HEK293 (cell line): ENCODE results near the gene RNF215.

Experiments
- BCL11B ChIP-seq: fragments of 450-650 bp; formaldehyde crosslinking; IDR thresholded peaks from 2 replicates; pipeline ENCODE4 v1.5.1; 2016; ENCODE audit warnings: low read depth, missing biosample characterization, missing genetic modification characterization
- FEZF1 ChIP-seq: fragments of 450-650 bp; formaldehyde crosslinking; IDR thresholded peaks from 2 replicates; pipeline ENCODE4 v1.5.1; 2016; ENCODE audit warnings: missing biosample characterization, missing genetic modification characterization
- GLIS1 ChIP-seq: fragments of 450-650 bp; formaldehyde crosslinking; IDR thresholded peaks from 2 replicates; pipeline ENCODE4 v1.5.1; 2016; ENCODE audit warnings: missing biosample characterization, missing genetic modification characterization
- HOXC10 ChIP-seq: sonication (generic); formaldehyde crosslinking; IDR thresholded peaks from 2 replicates; pipeline ENCODE4 v1.8.1; 2023; ENCODE audit warnings: mild to moderate bottlenecking, missing genetic modification reagents
- MYNN ChIP-seq: fragments of 450-650 bp; formaldehyde crosslinking; IDR thresholded peaks from 2 replicates; pipeline ENCODE4 v1.5.1; 2016; ENCODE audit warnings: missing biosample characterization, missing genetic modification characterization, borderline replicate concordance
- PBX3 ChIP-seq: sonication (generic); formaldehyde crosslinking; IDR thresholded peaks from 2 replicates; pipeline ENCODE4 v1.8.1; 2022; ENCODE audit warnings: mild to moderate bottlenecking, moderate library complexity, missing genetic modification reagents
- SALL2 ChIP-seq: fragments of 450-650 bp; formaldehyde crosslinking; IDR thresholded peaks from 2 replicates; pipeline ENCODE4 v1.5.0; 2017; ENCODE audit warnings: missing biosample characterization, mild to moderate bottlenecking, missing genetic modification characterization, borderline replicate concordance
- SCRT2 ChIP-seq: fragments of 450-650 bp; formaldehyde crosslinking; IDR thresholded peaks from 2 replicates; pipeline ENCODE4 v1.5.1; 2016; ENCODE audit warnings: missing biosample characterization, missing genetic modification characterization
- TSHZ1 ChIP-seq: fragments of 450-650 bp; formaldehyde crosslinking; IDR thresholded peaks from 2 replicates; pipeline ENCODE4 v1.5.1; 2016; ENCODE audit warnings: missing biosample characterization, missing genetic modification characterization, borderline replicate concordance
- ZBTB10 ChIP-seq: fragments of 450-650 bp; formaldehyde crosslinking; IDR thresholded peaks from 2 replicates; pipeline ENCODE4 v1.5.1; 2016; ENCODE audit warnings: missing biosample characterization, missing genetic modification characterization
- ZBTB17 ChIP-seq: fragments of 450-650 bp; formaldehyde crosslinking; IDR thresholded peaks from 2 replicates; pipeline ENCODE4 v1.5.1; 2016; ENCODE audit warnings: missing biosample characterization, missing genetic modification characterization
- ZBTB20 ChIP-seq: fragments of 450-650 bp; formaldehyde crosslinking; IDR thresholded peaks from 2 replicates; pipeline ENCODE4 v1.5.1; 2016; ENCODE audit warnings: missing biosample characterization, missing genetic modification characterization
- ZBTB26 ChIP-seq: fragments of 450-650 bp; formaldehyde crosslinking; optimal IDR thresholded peaks from 2 replicates; pipeline ENCODE3; 2016; ENCODE audit warnings: missing biosample characterization, mild to moderate bottlenecking, missing genetic modification characterization
- ZBTB7A ChIP-seq: fragments of 450-650 bp; formaldehyde crosslinking; IDR thresholded peaks from 2 replicates; pipeline ENCODE4 v1.5.1; 2016; ENCODE audit warnings: low read depth, missing biosample characterization, missing genetic modification characterization
- ZNF146 ChIP-seq: fragments of 450-650 bp; formaldehyde crosslinking; IDR thresholded peaks from 2 replicates; pipeline ENCODE4 v1.5.1; 2016; ENCODE audit warnings: missing biosample characterization, missing genetic modification characterization
- ZNF24 ChIP-seq: fragments of 450-650 bp; formaldehyde crosslinking; IDR thresholded peaks from 2 replicates; pipeline ENCODE4 v1.5.1; 2016; ENCODE audit warnings: missing biosample characterization, missing genetic modification characterization
- ZNF266 ChIP-seq: fragments of 450-650 bp; formaldehyde crosslinking; IDR thresholded peaks from 2 replicates; pipeline ENCODE4 v1.5.1; 2016; ENCODE audit warnings: missing biosample characterization, missing genetic modification characterization, low read depth
- ZNF350 ChIP-seq: fragments of 450-650 bp; formaldehyde crosslinking; IDR thresholded peaks from 2 replicates; pipeline ENCODE4 v1.5.0; 2017; ENCODE audit warnings: missing biosample characterization, mild to moderate bottlenecking, missing genetic modification characterization
- ZNF416 ChIP-seq: fragments of 450-650 bp; formaldehyde crosslinking; IDR thresholded peaks from 2 replicates; pipeline ENCODE4 v1.5.1; 2016; ENCODE audit warnings: missing biosample characterization, missing genetic modification characterization
- ZNF423 ChIP-seq: fragments of 450-650 bp; formaldehyde crosslinking; IDR thresholded peaks from 2 replicates; pipeline ENCODE4 v1.5.1; 2016; ENCODE audit warnings: missing biosample characterization, missing genetic modification characterization
- ZNF501 ChIP-seq: fragments of 450-650 bp; formaldehyde crosslinking; IDR thresholded peaks from 2 replicates; pipeline ENCODE4 v1.5.1; 2016; ENCODE audit warnings: missing biosample characterization, missing genetic modification characterization
- ZNF530 ChIP-seq: fragments of 450-650 bp; formaldehyde crosslinking; IDR thresholded peaks from 2 replicates; pipeline ENCODE4 v1.5.1; 2016; ENCODE audit warnings: low read depth, missing biosample characterization, missing genetic modification characterization
- ZNF585B ChIP-seq: fragments of 450-650 bp; formaldehyde crosslinking; IDR thresholded peaks from 2 replicates; pipeline ENCODE4 v1.5.1; 2016; ENCODE audit warnings: missing biosample characterization, missing genetic modification characterization
- ZNF624 ChIP-seq: fragments of 450-650 bp; formaldehyde crosslinking; IDR thresholded peaks from 2 replicates; pipeline ENCODE4 v1.5.1; 2017; ENCODE audit warnings: missing biosample characterization, missing genetic modification characterization
- ZNF639 ChIP-seq: fragments of 450-650 bp; formaldehyde crosslinking; IDR thresholded peaks from 2 replicates; pipeline ENCODE4 v1.5.1; 2016; ENCODE audit warnings: missing biosample characterization, missing genetic modification characterization
- ZNF645 ChIP-seq: fragments of 450-650 bp; formaldehyde crosslinking; IDR thresholded peaks from 2 replicates; pipeline ENCODE4; 2016; ENCODE audit warnings: missing biosample characterization, missing genetic modification characterization
- ZNF677 ChIP-seq: fragments of 450-650 bp; IDR thresholded peaks from 2 replicates; pipeline ENCODE4 v1.5.0; 2018; ENCODE audit warnings: missing biosample characterization, mild to moderate bottlenecking, missing genetic modification characterization, moderate library complexity
- ZNF707 ChIP-seq: fragments of 450-650 bp; formaldehyde crosslinking; IDR thresholded peaks from 2 replicates; pipeline ENCODE4 v1.5.1; 2016; ENCODE audit warnings: missing biosample characterization, missing genetic modification characterization
- ZNF768 ChIP-seq: fragments of 450-650 bp; formaldehyde crosslinking; IDR thresholded peaks from 2 replicates; pipeline ENCODE4 v1.5.1; 2018; ENCODE audit warnings: missing biosample characterization, mild to moderate bottlenecking, missing genetic modification characterization
- ZXDB ChIP-seq: fragments of 450-650 bp; formaldehyde crosslinking; IDR thresholded peaks from 2 replicates; pipeline ENCODE4 v1.5.1; 2016; ENCODE audit warnings: missing biosample characterization, missing genetic modification characterization

RNF215 gene

GRCh38 chr22:30423959-30424533 is 36.8 kb upstream of the RNF215 start (continued):
- TF ChIP-seq ZNF624 (tag by site-specific recombination) = no peak
- TF ChIP-seq ZNF350 = no peak
- TF ChIP-seq ZNF768 (tag by site-specific recombination) = no peak
- no peak for TF ChIP-seq ZNF146 (tag by site-specific recombination)
- TF ChIP-seq ZNF266 (tag by site-specific recombination) = no peak
- TF ChIP-seq BCL11B = no peak
- peak; percentile 97 for TF ChIP-seq ZBTB7A (tag by site-specific recombination)
- peak; percentile 99 for TF ChIP-seq ZBTB20 (tag by site-specific recombination)
- peak; percentile 97 for TF ChIP-seq ZBTB17 (tag by site-specific recombination)
- no peak for TF ChIP-seq ZNF416 (tag by site-specific recombination)
- no peak for TF ChIP-seq SCRT2 (tag by site-specific recombination)
- no peak for TF ChIP-seq ZNF423
- no peak for TF ChIP-seq MYNN (tag by site-specific recombination)
- peak; percentile 53 for TF ChIP-seq GLIS1 (tag by site-specific recombination)
- peak; percentile 87; the same call in 1 of the 2 replicates for TF ChIP-seq PBX3 (CRISPR knock-in tag)
- TF ChIP-seq ZBTB26 (tag by site-specific recombination) = peak; percentile 92
- TF ChIP-seq TSHZ1 (tag by site-specific recombination) = no peak
- TF ChIP-seq FEZF1 (tag by site-specific recombination) = peak; percentile 87
- no peak for TF ChIP-seq ZNF530
- no peak for TF ChIP-seq HOXC10 (CRISPR knock-in tag)
- TF ChIP-seq ZNF24 = peak; percentile 86; the same call in 1 of the 2 replicates
- peak; percentile 50; the same call in 1 of the 2 replicates for TF ChIP-seq ZBTB10
- no peak for TF ChIP-seq ZNF585B
- TF ChIP-seq ZNF501 = no peak
- no peak for TF ChIP-seq SALL2 (tag by site-specific recombination)
- TF ChIP-seq ZNF645 (tag by site-specific recombination) = no peak
- no peak for TF ChIP-seq ZNF677
- peak; percentile 61 for TF ChIP-seq ZNF639 (tag by site-specific recombination)
- no peak for TF ChIP-seq ZNF707 (tag by site-specific recombination)
- peak; percentile 99 for TF ChIP-seq ZXDB
